A549 treated with RU486 at 1 μM for 4 hours (cell line): ENCODE measurements around the gene ILDR2. TPM values are rescaled to one million over a fixed set of nuclear protein-coding genes. Genes with fewer than 3 reads are reported as not detected.

Experiments
- total RNA-seq: library from RNA; stranded (reverse); fragments of 200-300 nt; extraction: Qiagen RNA extraction; gene quantifications from 5 replicates; pipeline ENCODE4 v1.2.3, GENCODE V29; 2022; ENCODE audit warnings: low read depth

Gene ILDR2, protein sequence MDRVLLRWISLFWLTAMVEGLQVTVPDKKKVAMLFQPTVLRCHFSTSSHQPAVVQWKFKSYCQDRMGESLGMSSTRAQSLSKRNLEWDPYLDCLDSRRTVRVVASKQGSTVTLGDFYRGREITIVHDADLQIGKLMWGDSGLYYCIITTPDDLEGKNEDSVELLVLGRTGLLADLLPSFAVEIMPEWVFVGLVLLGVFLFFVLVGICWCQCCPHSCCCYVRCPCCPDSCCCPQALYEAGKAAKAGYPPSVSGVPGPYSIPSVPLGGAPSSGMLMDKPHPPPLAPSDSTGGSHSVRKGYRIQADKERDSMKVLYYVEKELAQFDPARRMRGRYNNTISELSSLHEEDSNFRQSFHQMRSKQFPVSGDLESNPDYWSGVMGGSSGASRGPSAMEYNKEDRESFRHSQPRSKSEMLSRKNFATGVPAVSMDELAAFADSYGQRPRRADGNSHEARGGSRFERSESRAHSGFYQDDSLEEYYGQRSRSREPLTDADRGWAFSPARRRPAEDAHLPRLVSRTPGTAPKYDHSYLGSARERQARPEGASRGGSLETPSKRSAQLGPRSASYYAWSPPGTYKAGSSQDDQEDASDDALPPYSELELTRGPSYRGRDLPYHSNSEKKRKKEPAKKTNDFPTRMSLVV
- 0.02 to 0.05 TPM in 2 of 5 replicates, not detected in the others for total RNA-seq

DNA sequence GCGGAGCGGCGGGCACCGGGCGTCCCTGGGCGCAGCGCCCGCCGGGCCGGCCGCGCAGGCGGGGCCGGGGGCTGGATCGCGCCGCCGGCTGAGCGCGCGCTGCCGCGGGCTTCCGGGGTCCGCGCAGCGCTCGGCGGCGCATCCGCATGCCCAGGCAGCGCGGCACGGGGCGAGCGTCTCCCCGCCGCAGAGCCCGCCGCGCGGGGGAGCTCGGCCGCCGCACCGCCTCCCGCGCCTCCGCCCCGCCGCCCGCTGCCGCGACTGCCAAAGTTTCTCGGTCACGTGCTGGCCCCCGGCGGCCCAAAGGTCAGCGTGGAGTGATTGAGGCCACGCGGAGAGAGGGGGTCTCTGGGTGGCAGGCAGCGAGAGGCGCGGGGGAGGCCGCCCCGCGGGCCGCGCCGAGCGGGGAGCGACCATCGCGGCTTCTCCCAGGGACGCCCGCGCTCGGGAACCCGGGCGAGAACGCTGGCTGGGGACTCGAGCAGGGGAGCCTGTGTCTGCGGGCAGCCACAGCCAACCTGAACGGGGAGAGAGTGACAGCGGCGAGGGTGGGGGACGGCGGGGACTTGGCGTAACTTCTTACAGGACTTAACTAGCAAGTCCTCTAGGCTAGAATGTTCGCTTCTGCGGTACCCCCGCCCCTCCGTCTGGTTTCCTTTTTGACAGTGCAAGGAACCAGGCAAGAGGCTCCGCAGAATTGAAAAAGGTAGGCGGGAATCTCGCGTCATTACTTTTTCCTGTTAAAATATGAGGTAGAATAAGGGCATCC lies at the start of gene ILDR2:
Gene ILDR2, minus strand, starts transcription at position 180 of the 769 bp plus-strand sequence. CDS start 272 bp downstream, outside the sequence.

DNA sequence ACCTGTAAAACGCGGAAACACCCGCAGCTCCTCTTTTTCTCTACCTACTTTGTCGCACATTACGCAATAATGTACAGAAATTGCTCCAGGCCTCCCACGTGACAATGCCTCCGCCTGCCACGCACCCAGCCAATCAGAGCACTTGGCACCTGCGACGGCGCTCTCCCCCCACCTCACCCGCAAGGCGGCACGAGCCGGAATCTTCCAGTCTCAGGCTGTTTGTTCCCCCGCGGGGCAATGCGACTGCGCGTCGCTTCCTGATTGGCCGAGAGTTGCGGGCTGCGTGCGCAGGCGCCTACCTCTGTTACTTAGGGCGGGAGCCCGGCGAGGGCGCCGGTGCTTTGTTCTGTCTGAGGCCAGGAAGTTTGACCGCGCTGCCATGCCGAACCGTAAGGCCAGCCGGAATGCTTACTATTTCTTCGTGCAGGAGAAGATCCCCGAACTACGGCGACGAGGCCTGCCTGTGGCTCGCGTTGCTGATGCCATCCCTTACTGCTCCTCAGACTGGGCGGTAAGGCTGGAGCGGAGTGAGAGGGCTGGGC lies 13.7 kb upstream of the ILDR2 start, which contains the start of gene MAEL:
Gene MAEL, plus strand, starts transcription at position 307 of the 542 bp plus-strand sequence. Its CDS starts 73 bp downstream, at position 380.

DNA sequence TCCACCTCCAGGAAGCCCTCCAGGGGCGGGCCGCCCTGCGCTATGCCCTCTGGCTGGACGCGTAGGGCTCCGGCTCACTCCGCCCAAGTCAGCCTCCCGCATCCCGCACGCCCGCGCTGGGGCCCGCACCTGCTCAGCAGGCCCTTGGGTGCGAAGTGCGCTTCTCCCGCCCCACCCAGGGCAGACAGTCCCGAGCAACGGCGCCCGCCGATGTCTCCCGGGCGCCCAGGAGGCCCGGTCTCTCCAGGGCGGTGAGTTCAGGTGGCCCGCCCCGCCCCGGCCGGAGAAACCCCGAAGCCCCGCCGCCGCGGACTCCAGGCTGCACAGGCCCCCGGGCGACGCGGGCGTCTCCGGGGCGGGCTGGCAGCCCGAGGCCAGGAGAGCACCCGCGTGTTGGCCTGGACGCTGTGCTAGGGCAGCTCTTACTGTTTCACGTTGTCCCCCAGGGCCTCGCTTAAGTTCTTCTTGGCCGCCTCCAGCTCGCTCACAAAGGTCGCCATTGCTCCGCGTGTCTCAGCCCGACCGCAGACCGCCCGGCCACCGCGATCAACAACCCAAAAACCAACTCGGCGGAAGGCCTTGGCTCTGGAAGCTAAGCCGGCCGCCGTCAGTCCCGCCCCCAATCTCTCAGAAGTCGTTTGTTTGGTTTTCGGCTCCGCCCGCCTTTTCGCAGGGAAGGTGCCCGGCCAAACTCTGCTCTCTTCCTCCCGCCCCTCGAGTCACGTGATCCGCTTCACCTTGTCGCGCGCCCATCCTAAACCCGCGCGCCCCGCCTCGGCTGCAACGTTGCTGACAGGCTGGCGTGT lies 99.4 kb downstream of the ILDR2 start, which contains the start of gene TADA1:
Gene TADA1, minus strand, starts transcription at position 531 of the 806 bp plus-strand sequence. Its CDS starts 31 bp downstream, at position 500.

Other genes with a start within 250 kb of the ILDR2 start
- 21.8 to 31.2 TPM (median 29.6 TPM) in 5 replicates for gene POGK, start 136.1 kb downstream of the ILDR2 start, total RNA-seq
- 9.3 to 13.8 TPM (median 13.1 TPM) in 5 replicates for gene TADA1, start 99.3 kb downstream of the ILDR2 start, total RNA-seq
- gene MAEL, start 13.7 kb upstream of the ILDR2 start, total RNA-seq: not detected in 5 replicates
- gene GPA33, start 114.8 kb upstream of the ILDR2 start, total RNA-seq: not detected in 5 replicates
- gene STYXL2, start 118.5 kb upstream of the ILDR2 start, total RNA-seq: not detected in 5 replicates
- gene POU2F1, start 245.3 kb upstream of the ILDR2 start, total RNA-seq: 2.9 to 4.7 TPM (median 3.7 TPM) in 5 replicates